ENCODE measurements around the gene CHPF.

GRCh38 chr2:219560893-219561178, 17.2 kb upstream of the CHPF start:
- TF ChIP-seq EZH2 (IDR thresholded peaks at IDR 0.05; ENCODE audit: borderline replicate concordance, low read depth, low read length, severe bottlenecking) (no peak), CTCF (IDR thresholded peaks at IDR 0.05; ENCODE audit: extremely low read depth in 1 of 2, insufficient read depth in 1 of 2, low read depth in 1 of 2, low read length in 2 of 2) (no peak), JUN (IDR thresholded peaks at IDR 0.05; ENCODE audit: borderline replicate concordance, insufficient read depth, insufficient read length, low read depth) (no peak), FOS (IDR thresholded peaks at IDR 0.05; ENCODE audit: borderline replicate concordance, insufficient read depth, low read length) (no peak), POLR2A (IDR thresholded peaks at IDR 0.05; ENCODE audit: low read depth, low read length) (no peak)
